Urothelium cell line (cell line): ENCODE data around the gene OR2AT4.
"Not testable (repeated sequence)": the region's sequence is repeated elsewhere in the genome, so short reads cannot be mapped to it uniquely, and the experiment has no call there.

ENCODE experiments used
- DNase-seq: peaks from one replicate; pipeline ENCODE4 v3.0.0; 2011; ENCODE audit warnings: low spot score, mixed read lengths
- FAIRE-seq: peaks from 2 replicates; lab custom pipeline; 2011; peaks lifted over from hg19 to GRCh38; lab: Jason Lieb, UNC

The OR2AT4 gene

GRCh38 chr11:75105462-75105925 is 8.8 kb upstream of the OR2AT4 start:
- no peak for DNase-seq
- no peak for FAIRE-seq

- peak; percentile 18 for DNase-seq
- no peak for FAIRE-seq
These were observed 6.8 kb upstream of the OR2AT4 start for GRCh38 chr11:75103380-75104026.

GRCh38 chr11:75101424-75102128 is 4.9 kb upstream of the OR2AT4 start:
- FAIRE-seq = no peak

GRCh38 chr11:75100314-75100713 is 3.6 kb upstream of the OR2AT4 start:
- DNase-seq = no peak
- no peak for FAIRE-seq

More at GRCh38 chr11:75101424-75102128, 4.9 kb upstream of the OR2AT4 start:
- no peak for DNase-seq

- DNase-seq (no peak), FAIRE-seq (no peak)
These were observed 3.0 kb upstream of the OR2AT4 start for GRCh38 chr11:75099635-75100034.

- FAIRE-seq, DNase-seq: not testable (repeated sequence)
These were observed 2.3 kb upstream of the OR2AT4 start for GRCh38 chr11:75098835-75099439.

GRCh38 chr11:75098181-75098580 is 1.5 kb upstream of the OR2AT4 start:
- FAIRE-seq, DNase-seq: not testable (repeated sequence)

- no peak for FAIRE-seq
- no peak for DNase-seq
These were observed 489 bp upstream of the OR2AT4 start for GRCh38 chr11:75097173-75097557.

GRCh38 chr11:75094382-75094781 is 2.3 kb downstream of the OR2AT4 start:
- not testable (repeated sequence) for FAIRE-seq, DNase-seq

GRCh38 chr11:75090671-75091177 is 6.0 kb downstream of the OR2AT4 start:
- FAIRE-seq (no peak), DNase-seq (no peak)

GRCh38 chr11:75087319-75088305 is 9.1 kb downstream of the OR2AT4 start:
- no peak for FAIRE-seq
- no peak for DNase-seq

GRCh38 chr11:75084883-75085282 is 11.8 kb downstream of the OR2AT4 start:
- DNase-seq (no peak), FAIRE-seq (no peak)

GRCh38 chr11:75083217-75083605 is 13.5 kb downstream of the OR2AT4 start:
- DNase-seq (no peak), FAIRE-seq (no peak)

GRCh38 chr11:75082601-75083216 is 14.0 kb downstream of the OR2AT4 start:
- no peak for FAIRE-seq
- DNase-seq = no peak

GRCh38 chr11:75079546-75079945 is 17.1 kb downstream of the OR2AT4 start:
- FAIRE-seq (no peak), DNase-seq (no peak)

GRCh38 chr11:75078233-75078632 is 18.4 kb downstream of the OR2AT4 start:
- DNase-seq (peak; percentile 11), FAIRE-seq (no peak)

- FAIRE-seq = no peak
- DNase-seq = no peak
These were observed 19.4 kb downstream of the OR2AT4 start for GRCh38 chr11:75077316-75077715.

GRCh38 chr11:75076671-75077070 is 20.0 kb downstream of the OR2AT4 start:
- DNase-seq (no peak), FAIRE-seq (no peak)

- DNase-seq (no peak), FAIRE-seq (no peak)
These were observed 23.1 kb downstream of the OR2AT4 start for GRCh38 chr11:75073459-75074190.
